ENCODE measurements around the gene ETV3. TPM values are rescaled to one million over a fixed set of nuclear protein-coding genes. Genes with fewer than 3 reads are reported as not detected.

ETV3 gene
- total RNA-seq, 1 experiment from 2014 or later, result 21.2 TPM

DNA sequence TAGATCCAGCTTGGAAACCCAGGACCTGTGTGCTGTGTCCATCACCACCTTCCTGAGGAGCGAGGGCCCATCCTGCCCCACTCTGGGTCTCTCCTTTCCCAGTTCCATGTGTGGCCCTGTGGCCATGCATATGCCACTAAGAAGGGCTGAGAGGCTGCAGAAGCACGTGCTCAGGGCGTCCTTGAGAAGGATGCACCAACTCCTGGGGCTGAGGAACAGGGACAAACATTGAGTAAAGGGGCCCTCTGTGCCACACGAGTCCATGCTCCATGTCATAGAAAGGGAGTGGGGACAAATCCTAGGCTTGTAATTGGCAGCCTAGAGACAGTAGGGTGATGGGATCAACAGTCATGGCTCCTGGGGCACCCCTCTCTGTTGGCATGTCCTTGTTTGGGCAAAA, 47.0 kb downstream of the ETV3 start:
- no peak overlapping the region for H3K9ac ChIP-seq (ENCODE audit: low read length)
- RAD21 ChIA-PET (ENCODE audit: low non-redundant PET in 1 of 2, low total read pairs in 2 of 2, uncharacterized antibody in 2 of 2, unreplicated experiment in 2 of 2), result interaction anchor here (1.4 to 2.0 kb wide), 2 partner anchors 65 kb away, joined by 22 to 30 read pairs; no protein-coding TSS in a partner anchor
- no peak overlapping the region for H2AFZ ChIP-seq (ENCODE audit: low read depth, low read length, poor library complexity, severe bottlenecking)
- TF ChIP-seq ZNF274 (IDR thresholded peaks at IDR 0.05; ENCODE audit: low read depth, low read length) (no peak), JUND (IDR thresholded peaks at IDR 0.05) (no peak)
- TF ChIP-seq, protein P1, sequence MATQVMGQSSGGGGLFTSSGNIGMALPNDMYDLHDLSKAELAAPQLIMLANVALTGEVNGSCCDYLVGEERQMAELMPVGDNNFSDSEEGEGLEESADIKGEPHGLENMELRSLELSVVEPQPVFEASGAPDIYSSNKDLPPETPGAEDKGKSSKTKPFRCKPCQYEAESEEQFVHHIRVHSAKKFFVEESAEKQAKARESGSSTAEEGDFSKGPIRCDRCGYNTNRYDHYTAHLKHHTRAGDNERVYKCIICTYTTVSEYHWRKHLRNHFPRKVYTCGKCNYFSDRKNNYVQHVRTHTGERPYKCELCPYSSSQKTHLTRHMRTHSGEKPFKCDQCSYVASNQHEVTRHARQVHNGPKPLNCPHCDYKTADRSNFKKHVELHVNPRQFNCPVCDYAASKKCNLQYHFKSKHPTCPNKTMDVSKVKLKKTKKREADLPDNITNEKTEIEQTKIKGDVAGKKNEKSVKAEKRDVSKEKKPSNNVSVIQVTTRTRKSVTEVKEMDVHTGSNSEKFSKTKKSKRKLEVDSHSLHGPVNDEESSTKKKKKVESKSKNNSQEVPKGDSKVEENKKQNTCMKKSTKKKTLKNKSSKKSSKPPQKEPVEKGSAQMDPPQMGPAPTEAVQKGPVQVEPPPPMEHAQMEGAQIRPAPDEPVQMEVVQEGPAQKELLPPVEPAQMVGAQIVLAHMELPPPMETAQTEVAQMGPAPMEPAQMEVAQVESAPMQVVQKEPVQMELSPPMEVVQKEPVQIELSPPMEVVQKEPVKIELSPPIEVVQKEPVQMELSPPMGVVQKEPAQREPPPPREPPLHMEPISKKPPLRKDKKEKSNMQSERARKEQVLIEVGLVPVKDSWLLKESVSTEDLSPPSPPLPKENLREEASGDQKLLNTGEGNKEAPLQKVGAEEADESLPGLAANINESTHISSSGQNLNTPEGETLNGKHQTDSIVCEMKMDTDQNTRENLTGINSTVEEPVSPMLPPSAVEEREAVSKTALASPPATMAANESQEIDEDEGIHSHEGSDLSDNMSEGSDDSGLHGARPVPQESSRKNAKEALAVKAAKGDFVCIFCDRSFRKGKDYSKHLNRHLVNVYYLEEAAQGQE (IDR thresholded peaks at IDR 0.05; ENCODE audit: low read depth), result no peak
- intact Hi-C loops (cut with micrococcal nuclease), result loop anchor here (5.0 kb wide), 1 partner anchor 46 kb away; the partner anchor contains the start of gene ETV3
- H3K4me1 ChIP-seq (ENCODE audit: control insufficient read depth in 1 of 2, insufficient read depth in 2 of 2, low read length in 2 of 2), result 0 out of 4 replicates have a peak, but pooled peaks cover 0 to 2% of the 10 kb centered on the region in 2 experiments
- BruUV-seq (replicated peaks), result no TSS peak
- no peaks in the 10 kb centered on the region for H4K20me1 ChIP-seq (ENCODE audit: insufficient read depth)
- CTCF ChIA-PET, result interaction anchor here (0.7 to 2.5 kb wide), 4 partner anchors 10 to 65 kb away, joined by 3 to 140 read pairs (median 12); no protein-coding TSS in a partner anchor
- no peak overlapping the region for H3K4me3 ChIP-seq (replicated peaks in 1 of 2; ENCODE audit: low read depth in 1 of 2, low read length in 2 of 2)
- no peak for DNase-seq (ENCODE audit: low read depth, low spot score)
- POLR2A ChIA-PET, result interaction anchor here (1.7 kb wide), 1 partner anchor 65 kb away, joined by 8 read pairs; no protein-coding TSS in a partner anchor
- no peak overlapping the region for H3K27ac ChIP-seq (ENCODE audit: low read depth, low read length)
- H3K36me3 ChIP-seq (ENCODE audit: control insufficient read depth in 1 of 2, insufficient read depth in 2 of 2, low read length in 2 of 2), result no peaks in the 10 kb centered on the region
- H3K4me2 ChIP-seq (ENCODE audit: low read length), result no peak overlapping the region
- no peak for ATAC-seq
- H3K27me3 ChIP-seq (ENCODE audit: insufficient read depth, low read length), result no peaks in the 10 kb centered on the region
- H3K79me2 ChIP-seq (ENCODE audit: insufficient read depth, low read length), result no peaks in the 10 kb centered on the region
- H3K9me2 ChIP-seq (ENCODE audit: insufficient read depth), result no peaks in the 10 kb centered on the region; the same call in 1 of the 2 replicates
- no peaks in the 10 kb centered on the region for H3K9me3 ChIP-seq (ENCODE audit: control insufficient read depth in 1 of 2, insufficient read depth in 1 of 2, low read depth in 1 of 2, low read length in 2 of 2)

- ChIA-PET CTCF (interaction anchor here (1.0 to 2.5 kb wide), 18 partner anchors 10 to 415 kb away, joined by 3 to 140 read pairs (median 5); no protein-coding TSS in a partner anchor), RAD21 (ENCODE audit: low non-redundant PET in 1 of 2, low total read pairs in 2 of 2, uncharacterized antibody in 2 of 2, unreplicated experiment in 2 of 2) (interaction anchor here (1.0 to 2.0 kb wide), 3 partner anchors 62 to 65 kb away, joined by 6 to 30 read pairs (median 22); no protein-coding TSS in a partner anchor), POLR2A (interaction anchor here (1.7 kb wide), 1 partner anchor 65 kb away, joined by 8 read pairs; no protein-coding TSS in a partner anchor)
- DNase-seq (ENCODE audit: low read depth, low spot score), result no peak
- Histone ChIP-seq H3K79me2 (ENCODE audit: insufficient read depth, low read length) (no peaks in the 10 kb centered on the region), H3K4me2 (ENCODE audit: low read length) (no peak overlapping the region), H2AFZ (ENCODE audit: low read depth, low read length, poor library complexity, severe bottlenecking) (peak overlapping the region; percentile 55), H3K9ac (ENCODE audit: low read length) (no peak overlapping the region), H3K4me3 (replicated peaks in 1 of 2; ENCODE audit: low read depth in 1 of 2, low read length in 2 of 2) (no peak overlapping the region), H3K4me1 (ENCODE audit: control insufficient read depth in 1 of 2, insufficient read depth in 2 of 2, low read length in 2 of 2) (0 out of 4 replicates have a peak, but pooled peaks cover 0 to 2% of the 10 kb centered on the region in 2 experiments), H4K20me1 (ENCODE audit: insufficient read depth) (no peaks in the 10 kb centered on the region), H3K27ac (ENCODE audit: low read depth, low read length) (no peak overlapping the region), H3K27me3 (ENCODE audit: insufficient read depth, low read length) (no peaks in the 10 kb centered on the region), H3K9me3 (ENCODE audit: control insufficient read depth in 1 of 2, insufficient read depth in 1 of 2, low read depth in 1 of 2, low read length in 2 of 2) (no peaks in the 10 kb centered on the region), H3K9me2 (ENCODE audit: insufficient read depth) (no peaks in the 10 kb centered on the region; the same call in 1 of the 2 replicates), H3K36me3 (ENCODE audit: control insufficient read depth in 1 of 2, insufficient read depth in 2 of 2, low read length in 2 of 2) (no peaks in the 10 kb centered on the region)
- ATAC-seq, result no peak
- BruUV-seq (replicated peaks), result no TSS peak
- intact Hi-C loops (cut with micrococcal nuclease), result loop anchor here (1.0 to 5.0 kb wide), 2 partner anchors 47 to 66 kb away; partner anchors contain the start of gene ETV3
- no peak for TF ChIP-seq JUND (IDR thresholded peaks at IDR 0.05)
- TF ChIP-seq CBX3 (IDR thresholded peaks at IDR 0.05; ENCODE audit: low read depth), result no peak
- TF ChIP-seq YY1 (IDR thresholded peaks at IDR 0.05; ENCODE audit: extremely low read depth, insufficient replicate concordance, low read depth, low read length), result no peak
- TF ChIP-seq POLR2A (IDR thresholded peaks at IDR 0.05; ENCODE audit: borderline replicate concordance, extremely low read depth, insufficient read depth, insufficient read length), result no peak
- no peak for TF ChIP-seq ELF1 (IDR thresholded peaks at IDR 0.05; ENCODE audit: borderline replicate concordance, low read depth)
- TF ChIP-seq ZFX (IDR thresholded peaks at IDR 0.05), result no peak
- no peak for TF ChIP-seq TCF7L2 (IDR thresholded peaks at IDR 0.05; ENCODE audit: borderline replicate concordance, extremely low read depth, insufficient read depth, insufficient read length)
- no peak for TF ChIP-seq SP1 (IDR thresholded peaks at IDR 0.05; ENCODE audit: low read depth)
- TF ChIP-seq, protein P2, sequence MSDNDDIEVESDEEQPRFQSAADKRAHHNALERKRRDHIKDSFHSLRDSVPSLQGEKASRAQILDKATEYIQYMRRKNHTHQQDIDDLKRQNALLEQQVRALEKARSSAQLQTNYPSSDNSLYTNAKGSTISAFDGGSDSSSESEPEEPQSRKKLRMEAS (IDR thresholded peaks at IDR 0.05), result no peak
- TF ChIP-seq, protein P3, sequence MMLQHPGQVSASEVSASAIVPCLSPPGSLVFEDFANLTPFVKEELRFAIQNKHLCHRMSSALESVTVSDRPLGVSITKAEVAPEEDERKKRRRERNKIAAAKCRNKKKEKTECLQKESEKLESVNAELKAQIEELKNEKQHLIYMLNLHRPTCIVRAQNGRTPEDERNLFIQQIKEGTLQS (IDR thresholded peaks at IDR 0.05), result no peak
- no peak for TF ChIP-seq RAD21 (IDR thresholded peaks at IDR 0.05; ENCODE audit: low read depth)
- TF ChIP-seq, protein P4, sequence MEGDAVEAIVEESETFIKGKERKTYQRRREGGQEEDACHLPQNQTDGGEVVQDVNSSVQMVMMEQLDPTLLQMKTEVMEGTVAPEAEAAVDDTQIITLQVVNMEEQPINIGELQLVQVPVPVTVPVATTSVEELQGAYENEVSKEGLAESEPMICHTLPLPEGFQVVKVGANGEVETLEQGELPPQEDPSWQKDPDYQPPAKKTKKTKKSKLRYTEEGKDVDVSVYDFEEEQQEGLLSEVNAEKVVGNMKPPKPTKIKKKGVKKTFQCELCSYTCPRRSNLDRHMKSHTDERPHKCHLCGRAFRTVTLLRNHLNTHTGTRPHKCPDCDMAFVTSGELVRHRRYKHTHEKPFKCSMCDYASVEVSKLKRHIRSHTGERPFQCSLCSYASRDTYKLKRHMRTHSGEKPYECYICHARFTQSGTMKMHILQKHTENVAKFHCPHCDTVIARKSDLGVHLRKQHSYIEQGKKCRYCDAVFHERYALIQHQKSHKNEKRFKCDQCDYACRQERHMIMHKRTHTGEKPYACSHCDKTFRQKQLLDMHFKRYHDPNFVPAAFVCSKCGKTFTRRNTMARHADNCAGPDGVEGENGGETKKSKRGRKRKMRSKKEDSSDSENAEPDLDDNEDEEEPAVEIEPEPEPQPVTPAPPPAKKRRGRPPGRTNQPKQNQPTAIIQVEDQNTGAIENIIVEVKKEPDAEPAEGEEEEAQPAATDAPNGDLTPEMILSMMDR (IDR thresholded peaks at IDR 0.05 in 2 of 3, conservative IDR thresholded peaks at IDR 0.05 in 1 of 3; ENCODE audit: borderline replicate concordance in 1 of 3, insufficient read depth in 1 of 3, low read depth in 2 of 3, low read length in 2 of 3), result no peak
Observed at GRCh38 chr1:157090771-157091170, 47.4 kb downstream of the ETV3 start.
